SU-DHL-6 (cell line): ENCODE measurements around the gene MRC1.

Experiments used
- H2AFZ ChIP-seq: fragments of 200-600 bp; sonication (generic); 2 replicates; pipeline ENCODE4 v1.6.1; 2014; ENCODE audit warnings: low read depth, mild to moderate bottlenecking, moderate library complexity, mixed read lengths, antibody characterized with exemption, low read length; ENCODE audit not compliant: severe bottlenecking
- H3F3A ChIP-seq: fragments of 200-600 bp; shearing (Covaris generic); 2 replicates; pipeline ENCODE4 v1.6.0; 2016; ENCODE audit warnings: antibody characterized with exemption, mild to moderate bottlenecking; ENCODE audit not compliant: insufficient read depth
- H3K27ac ChIP-seq: fragments of 200-600 bp; sonication (generic); 2 replicates; pipeline ENCODE4 v1.5.1; 2016; ENCODE audit warnings: low read depth, mild to moderate bottlenecking, low read length, moderate library complexity, mixed read lengths
- H3K27me3 ChIP-seq: fragments of 200-600 bp; sonication (generic), shearing (Covaris generic); 2 replicates; pipeline ENCODE4 v1.6.0; 2014; ENCODE audit warnings: mild to moderate bottlenecking, low read length
- H3K36me3 ChIP-seq: fragments of 200-600 bp; sonication (generic); 2 replicates; pipeline ENCODE4 v1.6.1; 2014; ENCODE audit warnings: mild to moderate bottlenecking, low read length, mixed read lengths
- H3K4me2 ChIP-seq: fragments of 300-600, 200-600 bp; shearing (Covaris generic), sonication (generic); 2 replicates; pipeline ENCODE4 v1.6.0; 2014; ENCODE audit warnings: low read length, low read depth, mild to moderate bottlenecking; ENCODE audit not compliant: poor library complexity, severe bottlenecking
- H3K4me3 ChIP-seq: fragments of 200-600 bp; sonication (generic); 2 replicates; pipeline ENCODE4 v1.5.1; 2014; ENCODE audit warnings: antibody characterized with exemption, low read length, mild to moderate bottlenecking, mixed read lengths; ENCODE audit not compliant: insufficient read depth, poor library complexity, severe bottlenecking
- H3K79me2 ChIP-seq: fragments of 200-600 bp; sonication (generic); 2 replicates; pipeline ENCODE4 v1.6.1; 2014; ENCODE audit warnings: mild to moderate bottlenecking, low read length, moderate library complexity; ENCODE audit not compliant: insufficient read depth
- H3K9ac ChIP-seq: fragments of 200-600 bp; sonication (generic); 2 replicates; pipeline ENCODE4 v1.7.0; 2014; ENCODE audit warnings: mild to moderate bottlenecking, low read length
- H3K9me2 ChIP-seq: fragments of 200-600 bp; sonication (generic); replicated peaks from 2 replicates; pipeline ENCODE4 v1.6.1; 2014; ENCODE audit warnings: low read length; ENCODE audit not compliant: insufficient read depth
- H3K9me3 ChIP-seq: fragments of 200-600 bp; sonication (generic); 2 replicates; pipeline ENCODE4 v1.6.1; 2014; ENCODE audit warnings: low read length, mixed read lengths; ENCODE audit not compliant: insufficient read depth
- H4K20me1 ChIP-seq: fragments of 200-600 bp; sonication (generic); 2 replicates; pipeline ENCODE4 v1.6.1; 2014; ENCODE audit warnings: low read depth, mild to moderate bottlenecking, antibody characterized with exemption, low read length, moderate library complexity, mixed read lengths
- CTCF ChIP-seq: fragments of 200-600 bp; sonication (generic); IDR thresholded peaks from one replicate; pipeline ENCODE4 v1.5.1; 2017; ENCODE audit warnings: antibody characterized with exemption, mild to moderate bottlenecking, low read length, moderate library complexity; ENCODE audit not compliant: insufficient read depth, poor library complexity, severe bottlenecking
- EZH2phosphoT487 ChIP-seq: fragments of 200-600 bp; sonication (generic), shearing (Covaris generic); conservative IDR thresholded peaks from 2 replicates; pipeline ENCODE4 v1.6.1; 2018; ENCODE audit warnings: mild to moderate bottlenecking, antibody characterized with exemption, low read length, moderate library complexity, mixed read lengths

MRC1 gene

GRCh38 chr10:17781856-17782255, 27.3 kb upstream of the MRC1 start:
- Histone ChIP-seq H3K27me3 (no peaks in the 10 kb centered on the region), H3K4me3 (no peak overlapping the region), H3K79me2 (no peaks in the 10 kb centered on the region), H3K9me2 (no peaks in the 10 kb centered on the region), H3K9me3 (no peaks in the 10 kb centered on the region), H4K20me1 (no peaks in the 10 kb centered on the region), H3F3A (no peaks in the 10 kb centered on the region), H3K36me3 (no peaks in the 10 kb centered on the region), H3K9ac (no peak overlapping the region), H2AFZ (no peak overlapping the region), H3K4me2 (no peak overlapping the region), H3K27ac (no peak overlapping the region)
- no peak for TF ChIP-seq CTCF
- TF ChIP-seq EZH2phosphoT487 = no peak

- Histone ChIP-seq H3K4me2 (no peak overlapping the region), H3K9ac (no peak overlapping the region), H3K27me3 (no peaks in the 10 kb centered on the region), H2AFZ (no peak overlapping the region), H3K4me3 (no peak overlapping the region), H3K27ac (no peak overlapping the region), H3K9me2 (no peaks in the 10 kb centered on the region), H3F3A (no peaks in the 10 kb centered on the region), H3K9me3 (no peaks in the 10 kb centered on the region), H3K36me3 (no peaks in the 10 kb centered on the region), H4K20me1 (no peaks in the 10 kb centered on the region), H3K79me2 (no peaks in the 10 kb centered on the region)
- TF ChIP-seq EZH2phosphoT487 (no peak), CTCF (no peak)
These were observed 26.1 kb upstream of the MRC1 start for GRCh38 chr10:17782921-17783665.

GRCh38 chr10:17783751-17784150, 25.4 kb upstream of the MRC1 start:
- Histone ChIP-seq H3K27ac (no peak overlapping the region), H3K27me3 (no peaks in the 10 kb centered on the region)

More at GRCh38 chr10:17783751-17784150, 25.4 kb upstream of the MRC1 start:
- TF ChIP-seq CTCF (no peak), EZH2phosphoT487 (no peak)
- Histone ChIP-seq H3K4me3 (no peak overlapping the region), H3K79me2 (no peaks in the 10 kb centered on the region), H2AFZ (no peak overlapping the region), H3K36me3 (no peaks in the 10 kb centered on the region), H4K20me1 (no peaks in the 10 kb centered on the region), H3K9ac (no peak overlapping the region), H3F3A (no peaks in the 10 kb centered on the region), H3K9me2 (no peaks in the 10 kb centered on the region), H3K9me3 (no peaks in the 10 kb centered on the region), H3K4me2 (no peak overlapping the region)
